ENCODE measurements around the gene FOXL1.

The FOXL1 gene

GRCh38 chr16:86576591-86577313 is 1.6 kb upstream of the FOXL1 start:
- H3K4me1 Mint-ChIP-seq (ENCODE audit: low read depth) = peaks cover 6% of the 10 kb centered on the region
- H3K27ac Mint-ChIP-seq = no peak overlapping the region
- H3K9me3 Mint-ChIP-seq = no peaks in the 10 kb centered on the region
- peak overlapping the region; percentile 84 for H3K4me3 Mint-ChIP-seq
- no peak for DNase-seq (ENCODE audit: low spot score)
- no peaks in the 10 kb centered on the region for H3K36me3 Mint-ChIP-seq (ENCODE audit: low read depth)
- H3K27me3 Mint-ChIP-seq (ENCODE audit: low read depth) = peaks cover 72% of the 10 kb centered on the region

- Mint-ChIP-seq H3K4me3 (no peak overlapping the region), H3K36me3 (ENCODE audit: low read depth) (no peaks in the 10 kb centered on the region), H3K9me3 (no peaks in the 10 kb centered on the region), H3K27me3 (ENCODE audit: low read depth) (peaks cover 73% of the 10 kb centered on the region), H3K4me1 (ENCODE audit: low read depth) (peaks cover 6% of the 10 kb centered on the region), H3K27ac (no peak overlapping the region)
- DNase-seq (ENCODE audit: low spot score) = no peak
These were observed 906 bp upstream of the FOXL1 start for GRCh38 chr16:86577314-86577971.

- H3K4me1 Mint-ChIP-seq (ENCODE audit: low read depth) = peaks cover 6% of the 10 kb centered on the region
- DNase-seq (ENCODE audit: low spot score) = no peak
- no peaks in the 10 kb centered on the region for H3K36me3 Mint-ChIP-seq (ENCODE audit: low read depth)
- no peak overlapping the region for H3K4me3 Mint-ChIP-seq
- peaks cover 65% of the 10 kb centered on the region for H3K27me3 Mint-ChIP-seq (ENCODE audit: low read depth)
- H3K27ac Mint-ChIP-seq = no peak overlapping the region
- H3K9me3 Mint-ChIP-seq = no peaks in the 10 kb centered on the region
These were observed 390 bp downstream of the FOXL1 start for GRCh38 chr16:86578611-86579267.

GRCh38 chr16:86579268-86580062 is 1.1 kb downstream of the FOXL1 start:
- Mint-ChIP-seq H3K4me3 (no peak overlapping the region), H3K36me3 (ENCODE audit: low read depth) (no peaks in the 10 kb centered on the region), H3K27ac (no peak overlapping the region), H3K27me3 (ENCODE audit: low read depth) (peaks cover 59% of the 10 kb centered on the region), H3K9me3 (no peaks in the 10 kb centered on the region), H3K4me1 (ENCODE audit: low read depth) (peaks cover 6% of the 10 kb centered on the region)
- DNase-seq (ENCODE audit: low spot score) = no peak

- H3K27me3 Mint-ChIP-seq (ENCODE audit: low read depth) = peaks cover 52% of the 10 kb centered on the region
These were observed 1.9 kb downstream of the FOXL1 start for GRCh38 chr16:86580063-86580790.

GRCh38 chr16:86580791-86581170 is 2.4 kb downstream of the FOXL1 start:
- H3K4me3 Mint-ChIP-seq = no peak overlapping the region
- H3K36me3 Mint-ChIP-seq (ENCODE audit: low read depth) = no peaks in the 10 kb centered on the region
- no peaks in the 10 kb centered on the region for H3K9me3 Mint-ChIP-seq
- H3K27me3 Mint-ChIP-seq (ENCODE audit: low read depth) = peaks cover 49% of the 10 kb centered on the region
- DNase-seq (ENCODE audit: low spot score) = no peak
- peaks cover 6% of the 10 kb centered on the region for H3K4me1 Mint-ChIP-seq (ENCODE audit: low read depth)
- H3K27ac Mint-ChIP-seq = no peak overlapping the region

More at GRCh38 chr16:86580063-86580790, 1.9 kb downstream of the FOXL1 start:
- Mint-ChIP-seq H3K27ac (no peak overlapping the region), H3K4me3 (no peak overlapping the region), H3K4me1 (ENCODE audit: low read depth) (peaks cover 6% of the 10 kb centered on the region), H3K36me3 (ENCODE audit: low read depth) (no peaks in the 10 kb centered on the region), H3K9me3 (no peaks in the 10 kb centered on the region)
- no peak for DNase-seq (ENCODE audit: low spot score)

- H3K4me1 Mint-ChIP-seq (ENCODE audit: low read depth) = peaks cover 2% of the 10 kb centered on the region
These were observed 3.1 kb downstream of the FOXL1 start for GRCh38 chr16:86581458-86581857.

GRCh38 chr16:86584071-86584685 is 5.8 kb downstream of the FOXL1 start:
- no peak overlapping the region for H3K27ac Mint-ChIP-seq
- no peak for DNase-seq (ENCODE audit: low spot score)
- H3K27me3 Mint-ChIP-seq (ENCODE audit: low read depth) = peaks cover 22% of the 10 kb centered on the region
- no peaks in the 10 kb centered on the region for H3K4me1 Mint-ChIP-seq (ENCODE audit: low read depth)
- H3K4me3 Mint-ChIP-seq = no peak overlapping the region
- no peaks in the 10 kb centered on the region for H3K9me3 Mint-ChIP-seq
- no peaks in the 10 kb centered on the region for H3K36me3 Mint-ChIP-seq (ENCODE audit: low read depth)

More at GRCh38 chr16:86581458-86581857, 3.1 kb downstream of the FOXL1 start:
- H3K27me3 Mint-ChIP-seq (ENCODE audit: low read depth) = peaks cover 44% of the 10 kb centered on the region
- H3K4me3 Mint-ChIP-seq = no peak overlapping the region
- H3K9me3 Mint-ChIP-seq = no peaks in the 10 kb centered on the region
- no peak overlapping the region for H3K27ac Mint-ChIP-seq
- H3K36me3 Mint-ChIP-seq (ENCODE audit: low read depth) = no peaks in the 10 kb centered on the region
- no peak for DNase-seq (ENCODE audit: low spot score)

- DNase-seq (ENCODE audit: low spot score) = no peak
- Mint-ChIP-seq H3K27me3 (ENCODE audit: low read depth) (peaks cover 16% of the 10 kb centered on the region), H3K36me3 (ENCODE audit: low read depth) (no peaks in the 10 kb centered on the region), H3K9me3 (no peaks in the 10 kb centered on the region), H3K27ac (no peak overlapping the region), H3K4me1 (ENCODE audit: low read depth) (no peaks in the 10 kb centered on the region), H3K4me3 (no peak overlapping the region)
These were observed 6.7 kb downstream of the FOXL1 start for GRCh38 chr16:86584726-86585721.

- no peak for DNase-seq (ENCODE audit: low spot score)
- Mint-ChIP-seq H3K4me1 (ENCODE audit: low read depth) (no peaks in the 10 kb centered on the region), H3K36me3 (ENCODE audit: low read depth) (no peaks in the 10 kb centered on the region), H3K27ac (no peak overlapping the region), H3K9me3 (no peaks in the 10 kb centered on the region), H3K27me3 (ENCODE audit: low read depth) (peaks cover 8% of the 10 kb centered on the region), H3K4me3 (no peak overlapping the region)
These were observed 7.7 kb downstream of the FOXL1 start for GRCh38 chr16:86585821-86586611.

- Mint-ChIP-seq H3K4me1 (ENCODE audit: low read depth) (no peaks in the 10 kb centered on the region), H3K36me3 (ENCODE audit: low read depth) (no peaks in the 10 kb centered on the region), H3K4me3 (no peak overlapping the region), H3K27ac (no peak overlapping the region), H3K27me3 (ENCODE audit: low read depth) (peaks cover 7% of the 10 kb centered on the region), H3K9me3 (no peaks in the 10 kb centered on the region)
- DNase-seq (ENCODE audit: low spot score) = no peak
These were observed 9.1 kb downstream of the FOXL1 start for GRCh38 chr16:86587487-86587886.
